GM18517 (cell line): ENCODE results near the gene SNX33.
"Not testable (repeated sequence)": the region's sequence is repeated elsewhere in the genome, so short reads cannot be mapped to it uniquely, and the experiment has no call there.

Experiments
- ATAC-seq: cut with Tn5 transposase; IDR thresholded peaks from one replicate; pipeline ENCODE4 v1.9.1; 2021; ENCODE audit warnings: mild to moderate bottlenecking, moderate library complexity; ENCODE audit not compliant: unreplicated experiment

The SNX33 gene

GRCh38 chr15:75682181-75683135 is 34.7 kb downstream of the SNX33 start:
- ATAC-seq = no peak

DNA sequence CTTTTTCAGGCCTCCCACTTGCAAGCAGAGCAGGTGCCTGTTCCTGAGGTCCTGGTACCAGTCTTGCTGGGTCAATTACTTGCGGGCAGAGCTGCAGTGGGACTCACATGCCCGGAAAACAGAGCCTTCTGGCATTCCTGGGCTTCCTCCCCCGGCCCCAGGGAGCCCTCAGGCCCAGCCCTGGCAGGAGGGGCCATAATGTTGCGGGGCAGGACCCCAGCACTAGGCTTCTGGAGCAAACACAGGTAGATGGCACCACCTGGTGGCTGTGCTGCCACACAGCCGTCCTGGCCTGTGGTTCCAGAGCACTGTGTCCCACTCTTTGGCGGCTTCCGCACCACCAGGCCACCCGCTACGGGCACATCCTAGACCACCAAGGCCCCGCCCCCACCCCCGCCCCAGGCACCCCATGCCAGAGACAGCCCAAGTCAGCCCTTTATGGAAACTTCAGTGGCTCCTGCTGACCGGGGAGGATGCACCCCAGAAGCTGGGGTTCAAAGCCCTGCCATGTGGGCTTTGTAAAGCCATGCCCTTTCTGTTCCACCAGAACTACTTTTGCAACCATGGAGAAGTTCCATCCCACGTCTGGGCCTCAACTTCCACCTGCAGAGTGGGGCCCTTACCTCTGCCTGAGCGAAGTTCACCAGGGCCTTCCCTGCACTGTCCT is 36.1 kb downstream of the SNX33 start:
- ATAC-seq = not testable (repeated sequence)

- ATAC-seq = no peak
Observed at GRCh38 chr15:75684648-75685047, 36.9 kb downstream of the SNX33 start.

GRCh38 chr15:75685195-75685594 is 37.5 kb downstream of the SNX33 start:
- ATAC-seq = no peak

DNA sequence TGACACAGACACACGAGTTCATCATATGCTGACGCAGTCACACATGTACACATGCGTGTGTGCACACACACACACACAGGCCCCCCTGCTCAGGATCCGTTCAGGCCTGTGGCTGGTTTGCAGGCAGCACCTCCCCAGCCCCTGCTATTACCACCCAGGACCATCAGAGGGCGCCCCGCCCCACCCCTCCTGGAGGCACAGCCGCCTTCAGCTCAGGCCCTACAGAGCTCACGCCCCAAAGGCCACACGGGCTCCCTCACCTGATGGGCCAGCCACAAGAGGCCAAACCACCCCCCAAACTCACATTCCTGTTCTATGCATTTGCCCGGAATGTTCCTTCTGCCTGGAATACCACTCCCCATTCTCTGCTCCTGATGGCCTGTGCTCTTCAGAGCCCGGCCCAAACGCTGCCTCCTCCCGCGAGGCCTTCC is 38.5 kb downstream of the SNX33 start:
- ATAC-seq = not testable (repeated sequence)

- no peak for ATAC-seq
Observed at GRCh38 chr15:75687486-75688277, 40.0 kb downstream of the SNX33 start.

GRCh38 chr15:75688278-75688557 is 40.5 kb downstream of the SNX33 start:
- ATAC-seq = no peak

- ATAC-seq = no peak
Observed at GRCh38 chr15:75688831-75689230, 41.1 kb downstream of the SNX33 start.

GRCh38 chr15:75689429-75689828 is 41.7 kb downstream of the SNX33 start:
- ATAC-seq = not testable (repeated sequence)

DNA sequence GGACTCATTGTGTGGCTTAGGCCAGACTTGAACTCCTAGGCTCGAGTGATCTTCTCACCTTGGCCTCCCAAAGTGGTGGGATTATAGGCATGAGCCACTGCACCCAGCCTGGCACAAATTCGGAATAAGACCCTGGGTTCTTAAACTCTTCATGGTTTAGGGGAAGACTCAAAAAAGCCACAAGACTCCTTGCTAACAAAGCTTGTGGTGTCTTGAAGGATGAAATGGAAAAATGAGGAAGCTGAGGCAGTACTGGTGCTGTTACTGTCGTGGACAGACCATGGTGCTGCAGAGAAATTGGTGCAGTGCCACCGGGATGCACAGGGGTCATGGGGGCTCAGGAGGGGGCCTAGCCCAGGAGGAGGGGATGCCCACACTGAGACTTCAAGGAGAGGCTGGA is 44.6 kb downstream of the SNX33 start:
- ATAC-seq = not testable (repeated sequence)

DNA sequence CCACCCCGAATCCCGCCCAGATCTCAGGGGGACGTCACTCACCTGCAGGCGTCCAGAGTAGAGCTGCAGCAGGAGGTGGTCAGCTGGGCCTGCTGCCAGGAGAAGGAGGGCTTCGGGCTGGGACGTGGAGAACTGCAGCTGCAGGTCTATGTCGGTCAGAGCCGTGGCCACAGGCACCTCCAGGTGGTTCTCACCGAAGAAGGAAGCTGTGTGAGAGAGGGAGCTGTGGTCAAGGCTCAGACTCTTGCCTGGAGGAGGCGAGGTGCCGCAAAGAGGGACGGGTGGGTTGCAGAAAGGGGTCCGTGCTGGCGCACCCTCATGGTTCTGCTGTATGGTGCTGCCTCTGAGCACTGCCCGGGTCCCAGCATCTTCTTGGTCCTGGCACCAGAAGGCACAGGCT is 45.3 kb downstream of the SNX33 start:
- ATAC-seq = not testable (repeated sequence)

- ATAC-seq = no peak
Observed at GRCh38 chr15:75693501-75694240, 46.0 kb downstream of the SNX33 start.

DNA sequence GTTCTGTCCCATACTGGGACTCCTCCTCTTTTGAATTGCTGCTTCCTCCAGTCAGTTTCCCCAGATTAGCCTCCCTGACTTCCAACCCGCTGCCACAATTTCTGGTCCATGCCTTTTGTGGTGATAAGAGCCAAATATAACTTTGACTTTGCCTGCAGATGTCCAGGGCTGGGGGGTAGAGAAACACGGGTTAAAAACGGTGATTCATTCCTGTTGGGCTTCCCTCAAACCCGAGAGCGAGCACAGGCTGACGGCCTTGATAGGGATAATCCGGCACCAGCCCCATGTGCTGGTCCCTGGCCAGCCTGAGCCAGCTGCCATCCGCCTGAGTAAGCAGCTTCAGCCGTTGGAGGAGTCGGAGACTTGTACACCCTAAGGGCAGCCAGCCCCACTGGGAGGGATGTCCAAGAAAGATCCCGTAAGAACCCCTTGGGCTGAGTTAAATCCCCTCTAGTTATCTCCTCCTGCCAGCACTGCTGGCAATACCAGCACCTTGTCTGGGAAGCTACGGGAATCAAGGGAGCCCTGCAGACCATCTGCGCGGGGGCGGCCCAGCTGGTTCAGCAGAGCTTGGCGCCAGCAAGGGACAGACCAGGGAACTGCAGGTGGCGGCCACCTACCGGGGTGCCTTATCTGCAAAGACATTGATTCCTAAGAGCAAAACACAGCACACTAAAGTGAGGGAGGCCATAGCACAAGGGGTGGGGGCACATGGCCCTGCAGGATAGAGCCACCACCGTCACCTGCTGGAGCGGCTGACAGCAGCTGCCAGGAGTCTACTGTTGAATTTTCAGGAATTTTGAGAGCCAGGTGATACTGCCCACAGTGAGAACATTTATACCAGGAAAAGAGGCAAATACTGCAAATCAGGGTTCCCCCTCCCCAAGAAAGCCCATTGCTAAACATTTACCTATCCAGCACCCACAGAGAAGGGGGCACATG is 46.8 kb downstream of the SNX33 start:
- ATAC-seq = no peak

DNA sequence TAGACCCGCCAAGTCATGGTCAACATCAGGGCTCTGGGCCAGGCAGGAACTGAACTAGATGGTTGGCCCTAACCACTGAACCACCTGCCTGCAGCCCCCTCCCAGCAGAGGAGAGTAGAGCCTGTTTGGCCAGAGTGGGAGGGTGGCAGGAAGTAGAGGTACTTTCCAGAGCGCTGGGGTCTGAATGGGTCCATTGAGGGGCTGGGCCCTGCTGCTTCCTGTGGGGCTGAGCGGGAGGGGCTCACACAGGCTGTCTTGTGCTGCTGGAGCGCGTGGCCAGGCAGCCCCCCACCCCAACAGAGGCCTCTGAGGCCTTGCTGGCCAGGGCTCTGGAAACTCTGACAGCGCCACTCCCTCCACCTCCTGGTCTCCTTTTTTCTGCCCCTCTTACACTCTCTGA is 47.5 kb downstream of the SNX33 start:
- ATAC-seq = no peak

- no peak for ATAC-seq
Observed at GRCh38 chr15:75695634-75696310, 48.1 kb downstream of the SNX33 start.

- ATAC-seq = no peak
Observed at GRCh38 chr15:75696311-75696720, 48.6 kb downstream of the SNX33 start.

DNA sequence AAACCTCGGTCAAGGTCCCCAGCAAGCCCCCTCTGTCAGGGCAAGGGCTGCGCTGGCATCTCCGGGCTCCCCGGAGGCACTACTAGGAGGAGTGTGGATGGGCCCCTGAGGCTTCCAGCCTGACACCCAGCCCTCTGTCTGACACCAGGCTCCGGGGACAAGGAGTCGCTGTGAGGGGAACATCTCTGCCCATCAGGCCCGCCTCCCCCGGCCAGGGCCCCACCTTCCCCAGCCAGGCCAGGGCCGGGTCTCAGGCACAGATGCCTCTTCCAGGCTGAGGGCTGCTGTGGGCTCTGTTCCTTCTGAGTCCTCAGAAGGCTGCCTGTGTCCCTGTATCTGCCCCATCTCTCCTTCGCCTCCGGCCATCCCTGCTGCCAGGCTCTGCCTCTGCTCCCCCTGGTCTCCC is 49.1 kb downstream of the SNX33 start:
- ATAC-seq = no peak

DNA sequence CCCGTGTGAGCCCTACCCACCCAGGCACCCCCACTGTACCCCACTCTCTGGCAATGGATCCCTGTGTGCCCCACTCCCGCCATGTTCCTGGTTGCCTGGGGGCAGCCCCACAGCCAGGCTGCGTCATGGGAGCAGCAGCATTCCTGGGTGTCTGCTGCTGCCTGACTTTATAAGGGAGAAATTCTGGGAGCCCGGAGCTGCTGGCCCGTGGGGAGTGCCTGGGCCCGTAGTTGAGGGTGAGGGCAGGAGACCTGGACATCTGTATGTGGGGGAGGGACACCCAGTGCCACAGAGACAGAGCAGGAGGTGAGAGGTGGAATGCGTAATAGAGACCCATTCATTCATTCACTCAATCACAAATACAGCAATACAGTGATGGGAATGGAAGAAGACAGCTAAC is 49.8 kb downstream of the SNX33 start:
- ATAC-seq = no peak
